ENCODE measurements around the gene LAGE3.

Gene LAGE3

DNA sequence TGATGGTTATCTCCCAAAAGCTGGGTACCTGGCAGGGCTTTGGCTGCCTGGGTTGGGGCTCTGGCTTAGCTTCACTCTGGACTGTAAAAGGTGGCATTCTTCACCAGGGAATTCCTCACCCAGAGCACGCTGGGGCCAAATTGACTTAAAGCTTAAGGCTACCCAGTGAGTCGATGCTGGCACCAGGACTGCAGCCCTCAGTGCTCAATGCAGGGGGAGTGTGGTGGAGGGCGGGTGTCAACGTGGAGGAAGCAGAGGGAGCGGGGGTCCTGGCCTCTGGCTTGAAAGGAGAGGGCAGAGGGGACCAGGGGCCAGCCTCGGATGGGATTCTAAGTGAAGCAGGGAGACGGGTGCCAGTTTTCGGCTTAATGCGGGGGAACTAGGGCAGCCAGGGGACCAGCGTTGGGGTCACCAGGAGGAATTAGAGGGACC, 35.6 kb downstream of the LAGE3 start:
- peak overlapping the region; percentile 43 to 52 for H3K4me3 ChIP-seq (ENCODE audit: low read depth in 1 of 2, low read length in 1 of 2)

DNA sequence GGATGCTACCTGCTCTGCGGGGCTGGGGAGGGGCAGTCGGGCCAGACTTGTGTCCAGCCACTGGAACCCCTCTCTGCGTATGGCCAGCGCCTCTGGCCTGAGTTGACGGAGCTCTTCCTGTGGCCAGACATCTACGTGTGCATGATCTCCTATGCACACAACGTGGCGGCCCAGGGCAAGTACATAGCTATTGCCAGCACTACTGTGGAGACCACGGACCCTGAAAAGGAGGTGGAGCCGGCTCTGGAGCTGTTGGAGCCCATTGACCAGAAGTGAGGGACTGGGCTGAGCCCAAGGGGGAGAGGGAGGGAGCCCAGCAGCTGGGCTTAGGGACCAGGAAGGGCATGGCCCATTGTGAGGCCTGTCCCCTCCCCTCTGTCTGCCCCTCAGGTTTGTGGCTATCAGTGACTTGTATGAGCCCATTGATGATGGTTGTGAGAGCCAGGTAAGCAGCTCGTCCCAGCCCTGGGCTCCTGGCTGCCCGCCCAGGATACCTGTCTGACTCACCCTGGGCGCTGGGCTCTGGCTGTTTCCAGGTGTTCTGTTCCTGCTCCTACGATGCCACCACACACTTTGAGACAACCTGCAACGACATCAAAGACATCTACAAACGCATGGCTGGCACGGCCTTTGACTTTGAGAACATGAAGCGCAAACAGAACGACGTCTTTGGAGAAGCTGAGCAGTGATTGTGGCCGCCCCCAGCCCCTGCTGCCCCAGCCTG, 36.9 kb downstream of the LAGE3 start:
- Histone ChIP-seq H3K9me3 (no peaks in the 10 kb centered on the region), H3K4me3 (ENCODE audit: low read depth in 1 of 2, low read length in 1 of 2) (no peak overlapping the region), H3K27ac (no peak overlapping the region), H3K4me1 (ENCODE audit: control insufficient read depth in 1 of 2, insufficient read depth in 1 of 2, low read depth in 1 of 2, low read length in 1 of 2) (peaks cover 21 to 29% of the 10 kb centered on the region in 2 experiments), H3K36me3 (peaks cover 41% of the 10 kb centered on the region), H3K27me3 (no peaks in the 10 kb centered on the region)
- TF ChIP-seq, protein P1, sequence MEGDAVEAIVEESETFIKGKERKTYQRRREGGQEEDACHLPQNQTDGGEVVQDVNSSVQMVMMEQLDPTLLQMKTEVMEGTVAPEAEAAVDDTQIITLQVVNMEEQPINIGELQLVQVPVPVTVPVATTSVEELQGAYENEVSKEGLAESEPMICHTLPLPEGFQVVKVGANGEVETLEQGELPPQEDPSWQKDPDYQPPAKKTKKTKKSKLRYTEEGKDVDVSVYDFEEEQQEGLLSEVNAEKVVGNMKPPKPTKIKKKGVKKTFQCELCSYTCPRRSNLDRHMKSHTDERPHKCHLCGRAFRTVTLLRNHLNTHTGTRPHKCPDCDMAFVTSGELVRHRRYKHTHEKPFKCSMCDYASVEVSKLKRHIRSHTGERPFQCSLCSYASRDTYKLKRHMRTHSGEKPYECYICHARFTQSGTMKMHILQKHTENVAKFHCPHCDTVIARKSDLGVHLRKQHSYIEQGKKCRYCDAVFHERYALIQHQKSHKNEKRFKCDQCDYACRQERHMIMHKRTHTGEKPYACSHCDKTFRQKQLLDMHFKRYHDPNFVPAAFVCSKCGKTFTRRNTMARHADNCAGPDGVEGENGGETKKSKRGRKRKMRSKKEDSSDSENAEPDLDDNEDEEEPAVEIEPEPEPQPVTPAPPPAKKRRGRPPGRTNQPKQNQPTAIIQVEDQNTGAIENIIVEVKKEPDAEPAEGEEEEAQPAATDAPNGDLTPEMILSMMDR (IDR thresholded peaks at IDR 0.05): no peak

More for the DNA sequence above, 35.6 kb downstream of the LAGE3 start:
- peaks cover 14 to 19% of the 10 kb centered on the region in 2 experiments for H3K4me1 ChIP-seq (ENCODE audit: control insufficient read depth in 1 of 2, insufficient read depth in 1 of 2, low read depth in 1 of 2, low read length in 1 of 2)
- H3K27me3 ChIP-seq: no peaks in the 10 kb centered on the region
- no peaks in the 10 kb centered on the region for H3K9me3 ChIP-seq
- TF ChIP-seq, protein P1 (IDR thresholded peaks at IDR 0.05): no peak
- peaks cover 45% of the 10 kb centered on the region for H3K36me3 ChIP-seq
- H3K27ac ChIP-seq: peak overlapping the region; percentile 83

DNA sequence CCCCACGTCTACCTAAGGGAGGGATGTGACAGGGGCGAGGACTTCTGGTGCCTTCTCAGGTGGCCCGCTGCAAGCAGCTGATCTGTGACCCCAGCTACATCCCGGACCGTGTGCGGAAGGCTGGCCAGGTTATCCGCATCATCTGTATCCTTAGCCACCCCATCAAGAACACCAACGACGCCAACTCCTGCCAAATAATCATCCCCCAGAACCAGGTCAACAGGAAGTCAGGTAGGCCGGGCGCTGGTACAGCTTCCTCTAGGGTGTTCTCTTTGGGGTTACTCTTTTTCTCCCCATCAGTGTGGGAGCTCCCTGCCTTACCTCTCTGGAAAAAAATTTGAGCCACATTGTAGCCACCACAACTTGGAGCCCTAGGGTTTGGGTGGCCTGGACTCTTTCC, 37.5 kb downstream of the LAGE3 start:
- Histone ChIP-seq H3K36me3 (peaks cover 41% of the 10 kb centered on the region), H3K4me3 (ENCODE audit: low read depth in 1 of 2, low read length in 1 of 2) (no peak overlapping the region), H3K4me1 (ENCODE audit: control insufficient read depth in 1 of 2, insufficient read depth in 1 of 2, low read depth in 1 of 2, low read length in 1 of 2) (peaks cover 21 to 29% of the 10 kb centered on the region in 2 experiments), H3K9me3 (no peaks in the 10 kb centered on the region), H3K27ac (no peak overlapping the region), H3K27me3 (no peaks in the 10 kb centered on the region)
- TF ChIP-seq, protein P1 (IDR thresholded peaks at IDR 0.05): no peak

DNA sequence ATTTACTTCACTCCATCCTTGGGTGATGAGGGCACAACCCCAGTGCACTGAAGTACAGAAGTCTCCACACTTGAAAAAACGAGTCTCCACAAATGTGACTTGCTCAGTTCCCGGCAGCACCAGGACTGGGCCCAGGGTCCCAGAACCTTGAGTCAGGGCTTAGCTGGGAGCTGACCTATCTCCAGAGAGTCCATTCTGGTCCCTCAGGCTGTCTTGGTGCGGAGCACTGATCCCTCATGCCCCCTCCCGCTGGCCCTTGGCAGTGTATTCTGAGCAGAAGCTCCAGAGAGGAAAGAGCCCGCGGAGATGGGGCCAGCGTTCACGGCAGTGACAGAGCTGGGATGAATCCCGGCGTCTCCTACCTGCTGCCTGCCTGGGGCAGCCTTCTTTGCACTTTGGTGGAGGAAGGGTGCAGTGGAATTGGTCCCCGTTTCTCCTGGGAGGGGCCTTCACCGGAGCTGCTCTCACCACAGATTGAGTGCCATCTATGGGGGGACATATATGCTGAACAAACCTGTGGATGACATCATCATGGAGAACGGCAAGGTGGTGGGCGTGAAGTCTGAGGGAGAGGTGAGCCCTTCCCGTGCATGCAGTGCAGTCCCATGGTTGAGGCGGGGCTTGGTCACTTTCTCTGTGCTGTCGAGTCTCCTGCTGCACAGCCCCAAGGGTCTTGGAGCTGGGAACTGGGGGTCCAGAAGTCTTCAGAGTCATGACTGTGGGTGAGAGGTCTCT, 38.3 kb downstream of the LAGE3 start:
- Histone ChIP-seq H3K4me1 (ENCODE audit: control insufficient read depth in 1 of 2, insufficient read depth in 1 of 2, low read depth in 1 of 2, low read length in 1 of 2) (peaks cover 24 to 35% of the 10 kb centered on the region in 2 experiments), H3K27me3 (no peaks in the 10 kb centered on the region), H3K9me3 (no peaks in the 10 kb centered on the region), H3K36me3 (peaks cover 43% of the 10 kb centered on the region), H3K27ac (no peak overlapping the region), H3K4me3 (ENCODE audit: low read depth in 1 of 2, low read length in 1 of 2) (no peak overlapping the region)
- TF ChIP-seq, protein P1 (IDR thresholded peaks at IDR 0.05): no peak

DNA sequence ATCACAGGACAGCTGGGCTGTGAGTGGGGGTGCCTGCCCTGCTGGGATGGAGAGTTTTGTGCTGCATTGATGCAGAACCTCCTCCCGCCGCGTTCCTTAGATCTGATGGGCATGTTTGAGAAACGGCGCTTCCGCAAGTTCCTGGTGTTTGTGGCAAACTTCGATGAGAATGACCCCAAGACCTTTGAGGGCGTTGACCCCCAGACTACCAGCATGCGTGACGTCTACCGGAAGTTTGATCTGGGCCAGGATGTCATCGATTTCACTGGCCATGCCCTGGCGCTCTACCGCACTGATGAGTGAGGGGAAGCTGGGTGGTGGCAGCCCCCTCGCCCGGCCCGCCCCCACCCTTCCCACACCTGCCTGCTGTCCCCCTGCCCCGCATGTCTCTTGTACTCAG, 39.2 kb downstream of the LAGE3 start:
- no peaks in the 10 kb centered on the region for H3K27me3 ChIP-seq

More for the DNA sequence above, 39.2 kb downstream of the LAGE3 start:
- TF ChIP-seq, protein P1 (IDR thresholded peaks at IDR 0.05): no peak
- H3K27ac ChIP-seq: no peak overlapping the region
- H3K36me3 ChIP-seq: peaks cover 52% of the 10 kb centered on the region
- H3K4me3 ChIP-seq (ENCODE audit: low read depth in 1 of 2, low read length in 1 of 2): no peak overlapping the region
- no peaks in the 10 kb centered on the region for H3K9me3 ChIP-seq
- H3K4me1 ChIP-seq (ENCODE audit: control insufficient read depth in 1 of 2, insufficient read depth in 1 of 2, low read depth in 1 of 2, low read length in 1 of 2): peaks cover 22 to 32% of the 10 kb centered on the region in 2 experiments
